GM12878 (cell line): ENCODE measurements around the gene SMIM1. TPM values are rescaled to one million over a fixed set of nuclear protein-coding genes. Genes with fewer than 3 reads are reported as not detected.

Source experiments
- ATAC-seq: fragments of 200-7000 bp; cut with Tn5 transposase; 3 replicates; pipeline ENCODE4 v1.9.1; 2020; ENCODE audit warnings: mild to moderate bottlenecking, moderate library complexity
- BruUV-seq: library from RNA; stranded (reverse); fragments of 400-500 nt; replicated peaks from 2 replicates; lab custom pipeline; 2021; lab: Mats Ljungman, UMichigan
- CTCF ChIA-PET: fragments of 300-600 bp; sonication (Branson Sonifier 250); formaldehyde crosslinking; extraction: SDS; loops from one replicate; lab custom pipeline; 2021; ENCODE audit warnings: inconsistent platforms; lab: Yijun Ruan, JAX
- POLR2A ChIA-PET: fragments of 350-600 bp; formaldehyde crosslinking; extraction: SDS; loops from one replicate; lab custom pipeline; 2021; ENCODE audit warnings: inconsistent platforms; lab: Charles Lee
- RAD21 ChIA-PET: fragments of 300-600 bp; sonication (Branson Sonifier 250); formaldehyde crosslinking; loops from one replicate; lab custom pipeline; 2023; ENCODE audit warnings: antibody characterized with exemption; ENCODE audit not compliant: unreplicated experiment; lab: Charles Lee
- SMC1A ChIA-PET: fragments of 300-600 bp; sonication (Branson Sonifier 250); formaldehyde crosslinking; loops from one replicate; lab custom pipeline; 2023; ENCODE audit not compliant: unreplicated experiment, uncharacterized antibody; lab: Charles Lee
- DNase-seq: peaks from one replicate; pipeline ENCODE4 v3.0.0-alpha.2; 2011; ENCODE audit warnings: low read depth, low spot score
- FAIRE-seq: peaks from 3 replicates; lab custom pipeline; 2011; peaks lifted over from hg19 to GRCh38; lab: Jason Lieb, UNC
- H2AFZ ChIP-seq: 2 replicates; pipeline ENCODE4 v1.6.0; 2011; ENCODE audit warnings: low read depth, low read length, control low read depth; ENCODE audit not compliant: control insufficient read depth
- H3K27ac ChIP-seq: 2 replicates; pipeline ENCODE4 v1.5.1; 2011; ENCODE audit warnings: control low read depth; ENCODE audit not compliant: control insufficient read depth, insufficient read depth
- H3K27me3 ChIP-seq, 2 experiments: replicated peaks in 1 of 2; 2 replicates each; pipeline versions ENCODE4 v1.6.0 to v1.6.1; 2011; ENCODE audit warnings: low read length in 1 of 2; ENCODE audit not compliant: control insufficient read depth in 2 of 2, insufficient read depth in 2 of 2
- H3K36me3 ChIP-seq, 2 experiments: 2 replicates each; pipeline ENCODE4 v1.5.1; 2011; ENCODE audit warnings: low read length in 1 of 2; ENCODE audit not compliant: control insufficient read depth in 2 of 2, insufficient read depth in 2 of 2
- H3K4me1 ChIP-seq: 2 replicates; pipeline ENCODE4 v1.6.1; 2011; ENCODE audit warnings: mild to moderate bottlenecking, low read length, moderate library complexity, mixed read lengths; ENCODE audit not compliant: control insufficient read depth, insufficient read depth
- H3K4me2 ChIP-seq: 2 replicates; pipeline ENCODE4 v1.6.0; 2011; ENCODE audit warnings: control low read depth; ENCODE audit not compliant: control insufficient read depth, insufficient read depth
- H3K4me3 ChIP-seq: fragments of 200-600 bp; sonication (generic); 2 replicates; pipeline ENCODE4 v1.5.1; 2016
- H3K79me2 ChIP-seq: 2 replicates; pipeline ENCODE4 v1.6.0; 2011; ENCODE audit warnings: low read length; ENCODE audit not compliant: control insufficient read depth, insufficient read depth
- H3K9ac ChIP-seq: 2 replicates; pipeline ENCODE4 v1.8.0; 2011; ENCODE audit warnings: low read length, control low read depth, mixed read lengths; ENCODE audit not compliant: control insufficient read depth, insufficient read depth
- H3K9me3 ChIP-seq: replicated peaks from 3 replicates; pipeline ENCODE4 v1.5.1; 2011; ENCODE audit warnings: mild to moderate bottlenecking, low read length; ENCODE audit not compliant: control insufficient read depth, insufficient read depth
- H4K20me1 ChIP-seq: 2 replicates; pipeline ENCODE4 v1.6.0; 2011; ENCODE audit not compliant: control insufficient read depth, insufficient read depth
- HDGF ChIP-seq: fragments of 450-650 bp; IDR thresholded peaks from 2 replicates; pipeline ENCODE4 v1.6.1; 2016; ENCODE audit warnings: antibody characterized with exemption
- JUND ChIP-seq: IDR thresholded peaks from 2 replicates; pipeline ENCODE4 v1.6.1; 2012; ENCODE audit warnings: low read depth, mild to moderate bottlenecking, low read length, improper control_type of control experiment, moderate library complexity
- KDM1A ChIP-seq: fragments of 200-600 bp; sonication (generic); IDR thresholded peaks from 2 replicates; pipeline ENCODE4 v1.6.1; 2016; ENCODE audit warnings: borderline replicate concordance
- MTA3 ChIP-seq: IDR thresholded peaks from 2 replicates; pipeline ENCODE4 v1.6.1; 2012; ENCODE audit warnings: low read length, inconsistent platforms, borderline replicate concordance
- POLR2A ChIP-seq: IDR thresholded peaks from 2 replicates; pipeline ENCODE4 v1.6.1; 2011; ENCODE audit warnings: low read depth, mild to moderate bottlenecking, low read length
- SMC3 ChIP-seq: IDR thresholded peaks from 2 replicates; pipeline ENCODE4 v1.6.1; 2011; ENCODE audit warnings: low read length, improper control_type of control experiment, borderline replicate concordance
- ZSCAN29 ChIP-seq: fragments of 450-650 bp; IDR thresholded peaks from 2 replicates; pipeline ENCODE4 v1.6.1; 2017; ENCODE audit warnings: mild to moderate bottlenecking, moderate library complexity
- WGBS: methylation state at CpG from one replicate; pipeline ENCODE4 v1.1.6; 2016; ENCODE audit warnings: low lambda C conversion rate; ENCODE audit not compliant: insufficient replicate concordance, insufficient coverage; ENCODE audit errors: missing lambda C conversion rate; 5-methylcytosine and 5-hydroxymethylcytosine counted together
- in situ Hi-C: fragments of 300-500 bp; cut with MboI; formaldehyde crosslinking; loops from 9 replicates; pipeline ENCODE4 v1.14.3; 2018; ENCODE audit warnings: mixed read lengths
- intact Hi-C: fragments of 100-400 bp; cut with micrococcal nuclease; formaldehyde crosslinking; loops from one replicate; pipeline ENCODE4 v1.14.2; 2022; ENCODE audit not compliant: unreplicated experiment
- polyA plus RNA-seq, 11 experiments: library from polyadenylated mRNA; depleted of rRNA in 4 of 11; unstranded in 6 of 11; stranded (reverse) in 5 of 11; fragments of >200 nt; fragmentation: Nextera tagmentation in 4 of 11; fragmentation: Illumina TruSeq in 1 of 11; extraction: Ambion mirVana in 4 of 11; extraction: Trizol in 1 of 11; gene quantifications; 1 replicate in 1 of 11; 2 replicates in 10 of 11; pipeline versions ENCODE4 v1.2.1 to v1.2.3, GENCODE V29; 2011 to 2016; ENCODE audit warnings: inconsistent platforms in 2 of 11, missing spikeins in 2 of 11, low read depth in 1 of 11
- total RNA-seq, 4 experiments: library from RNA; depleted of rRNA in 3 of 4; stranded (reverse); fragments of >200 nt in 3 of 4; fragmentation: Illumina TruSeq in 1 of 4; extraction: Trizol in 1 of 4; gene quantifications; 2 replicates each; pipeline versions ENCODE4 v1.2.1 to v1.2.3, GENCODE V29; 2013 to 2021

Gene SMIM1
- total and polyA plus RNA-seq, 10 of the 15 experiments (the other 5 are each of a cell fraction or from before 2014, with no cell fraction given): 0.30 to 0.37 TPM; not detected in 8

GRCh38 chr1:3778590-3779264 lies 6.2 kb downstream of the SMIM1 start:
- no peak for DNase-seq
- ChIA-PET SMC1A (no interaction called here), CTCF (interaction anchor here (1.6 kb wide), 1 partner anchor 13 kb away, joined by 3 read pairs; no protein-coding TSS in a partner anchor)
- no peak for FAIRE-seq
- Histone ChIP-seq H3K36me3 (peaks cover 9 to 15% of the 10 kb centered on the region in 2 experiments; a peak in 3 of 4 replicates), H3K79me2 (no peaks in the 10 kb centered on the region), H3K4me2 (no peak overlapping the region), H2AFZ (no peak overlapping the region), H3K4me3 (no peak overlapping the region), H3K4me1 (peaks cover 11% of the 10 kb centered on the region), H3K27ac (no peak overlapping the region), H3K9ac (no peak overlapping the region)
- no TSS peak for BruUV-seq
- in situ Hi-C loops: no loop called here
- WGBS: 87% methylated on average over 12 of the region's 14 CpGs
- ATAC-seq: no peak
- intact Hi-C loops: no loop called here
- TF ChIP-seq ZSCAN29 (no peak), JUND (no peak), POLR2A (peak; percentile 68), MTA3 (no peak), HDGF (no peak), SMC3 (no peak)
- TF ChIP-seq, all 136 proteins: peak for 1
- Histone ChIP-seq H3K27me3 (no peaks in the 10 kb centered on the region), H3K9me3 (no peaks in the 10 kb centered on the region), H4K20me1 (no peaks in the 10 kb centered on the region)
- RAD21 ChIA-PET: interaction anchor here (0.6 to 0.7 kb wide), 2 partner anchors 257 to 298 kb away, joined by 3 read pairs; no protein-coding TSS in a partner anchor
- POLR2A ChIA-PET: no interaction called here

GRCh38 chr1:3779265-3779911 lies 6.8 kb downstream of the SMIM1 start:
- peaks cover 13 to 15% of the 10 kb centered on the region in 2 experiments for H3K36me3 ChIP-seq
- no peak overlapping the region for H2AFZ ChIP-seq
- no peak overlapping the region for H3K27ac ChIP-seq
- CTCF ChIA-PET: no interaction called here
- in situ Hi-C loops: no loop called here
- TF ChIP-seq KDM1A (no peak), POLR2A (peak; percentile 49)
- 96% methylated on average over 23 of the region's 23 CpGs for WGBS
- H3K9me3 ChIP-seq: no peaks in the 10 kb centered on the region
- RAD21 ChIA-PET: no interaction called here
- H3K4me1 ChIP-seq: peaks cover 11% of the 10 kb centered on the region
- H3K79me2 ChIP-seq: no peaks in the 10 kb centered on the region
- H3K27me3 ChIP-seq: no peaks in the 10 kb centered on the region
- no TSS peak for BruUV-seq
- no peak overlapping the region for H3K4me2 ChIP-seq
- DNase-seq (no peak), ATAC-seq (no peak), FAIRE-seq (no peak)
- no peak overlapping the region for H3K4me3 ChIP-seq
- no peak overlapping the region for H3K9ac ChIP-seq
- SMC1A ChIA-PET: no interaction called here
- no peaks in the 10 kb centered on the region for H4K20me1 ChIP-seq
- intact Hi-C loops: no loop called here
- POLR2A ChIA-PET: no interaction called here
